Inferior parietal cortex (tissue), 1 donor: ENCODE results near the gene AIRE.
"Not testable (repeated sequence)": the region's sequence is repeated elsewhere in the genome, so short reads cannot be mapped to it uniquely, and the experiment has no call there.

ENCODE experiments used
- DNase-seq: peaks from one replicate; pipeline ENCODE4 v3.0.0-alpha.2; 2016; ENCODE audit errors: extremely low spot score

Gene AIRE

GRCh38 chr21:44267655-44268142, 18.0 kb upstream of the AIRE start:
- peak; percentile 5 for DNase-seq

- no peak for DNase-seq
These were observed 16.6 kb upstream of the AIRE start for GRCh38 chr21:44269090-44269489.

DNA sequence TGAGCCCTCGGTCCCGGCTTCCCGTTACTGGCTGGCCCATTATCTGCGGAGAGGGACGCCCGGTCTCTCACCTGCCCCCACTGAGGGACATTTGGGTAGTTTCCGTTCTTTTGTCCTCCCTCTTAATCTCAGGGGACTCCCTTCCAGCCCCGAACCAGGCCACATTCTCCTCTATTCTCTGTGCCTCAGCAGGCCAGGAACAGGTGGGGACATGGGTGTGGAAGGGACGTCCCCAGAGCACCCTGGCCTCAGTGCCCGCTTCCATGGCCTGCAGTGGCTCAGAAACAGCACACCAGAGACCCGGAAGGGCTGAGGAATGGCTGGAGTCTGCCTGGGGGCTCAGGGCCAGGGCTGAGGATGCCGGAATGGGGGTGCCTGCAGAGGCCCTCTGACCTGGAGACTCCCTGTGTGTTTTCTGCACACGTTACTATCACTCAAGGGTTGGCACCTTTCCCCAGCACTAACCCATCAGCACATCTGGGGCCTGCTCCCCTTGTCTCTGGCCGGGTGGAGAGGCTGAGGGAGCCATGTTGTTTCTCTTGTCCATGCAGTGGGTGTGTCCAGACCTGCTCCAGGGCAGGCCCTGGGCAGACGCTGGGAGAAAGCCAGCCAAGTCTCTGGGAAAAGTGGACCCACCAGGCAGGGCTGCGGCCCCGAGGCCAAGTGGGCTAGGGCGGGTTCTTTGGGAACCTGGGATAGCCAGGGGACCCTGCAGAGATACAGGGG, 14.0 kb upstream of the AIRE start:
- no peak for DNase-seq

- no peak for DNase-seq
These were observed 13.3 kb upstream of the AIRE start for GRCh38 chr21:44272284-44272858.

GRCh38 chr21:44273046-44273445, 12.6 kb upstream of the AIRE start:
- DNase-seq = no peak

- DNase-seq = no peak
These were observed 10.6 kb upstream of the AIRE start for GRCh38 chr21:44275041-44275440.

- no peak for DNase-seq
These were observed 6.1 kb upstream of the AIRE start for GRCh38 chr21:44279354-44280260.

DNA sequence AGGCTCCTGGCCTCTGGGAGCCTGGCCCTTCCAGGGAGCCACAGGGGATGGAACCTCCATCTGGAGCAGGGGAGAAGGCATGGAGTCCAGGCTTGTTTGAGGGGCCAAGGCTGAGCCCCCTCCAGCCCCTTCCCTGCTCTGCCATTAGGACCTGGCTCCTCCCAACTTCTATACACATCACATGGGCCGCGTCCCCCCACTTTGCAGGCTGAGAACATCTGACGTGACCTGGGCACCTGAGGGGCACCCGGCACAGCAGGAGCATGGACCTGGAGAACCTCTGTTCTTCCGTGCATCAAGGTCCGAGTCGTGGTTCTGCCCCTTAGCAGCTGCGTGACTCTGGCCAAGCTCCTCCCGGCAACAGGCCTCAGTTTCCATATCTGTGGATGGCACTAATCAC, 3.9 kb upstream of the AIRE start:
- no peak for DNase-seq

- no peak for DNase-seq
These were observed 3.3 kb upstream of the AIRE start for GRCh38 chr21:44282370-44282769.

- not testable (repeated sequence) for DNase-seq
These were observed 2.4 kb upstream of the AIRE start for GRCh38 chr21:44283211-44283785.

DNA sequence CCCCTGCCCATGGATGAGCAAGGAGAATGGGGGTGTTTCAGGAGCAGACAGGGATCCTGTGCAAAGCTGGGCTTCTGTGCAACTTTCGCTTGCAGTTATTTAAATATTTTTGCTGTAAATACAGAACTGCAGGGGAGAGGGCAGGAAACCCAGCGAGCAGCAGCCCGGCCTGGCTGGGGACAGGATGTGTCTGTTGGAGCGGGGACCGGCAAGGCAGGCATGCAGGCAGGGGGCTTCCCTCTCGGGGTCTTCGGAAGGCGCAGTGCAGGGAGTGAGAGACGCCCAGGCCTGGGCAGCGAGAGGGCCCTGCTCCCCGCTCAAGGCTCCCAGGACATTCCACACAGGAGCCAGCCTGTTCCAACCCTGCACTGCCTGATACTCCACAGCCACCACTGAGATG, 1.7 kb upstream of the AIRE start:
- no peak for DNase-seq

GRCh38 chr21:44286086-44286715, 525 bp downstream of the AIRE start:
- DNase-seq = no peak

GRCh38 chr21:44286716-44287632, 1.3 kb downstream of the AIRE start:
- DNase-seq = no peak

- no peak for DNase-seq
These were observed 2.8 kb downstream of the AIRE start for GRCh38 chr21:44288251-44289110.

DNA sequence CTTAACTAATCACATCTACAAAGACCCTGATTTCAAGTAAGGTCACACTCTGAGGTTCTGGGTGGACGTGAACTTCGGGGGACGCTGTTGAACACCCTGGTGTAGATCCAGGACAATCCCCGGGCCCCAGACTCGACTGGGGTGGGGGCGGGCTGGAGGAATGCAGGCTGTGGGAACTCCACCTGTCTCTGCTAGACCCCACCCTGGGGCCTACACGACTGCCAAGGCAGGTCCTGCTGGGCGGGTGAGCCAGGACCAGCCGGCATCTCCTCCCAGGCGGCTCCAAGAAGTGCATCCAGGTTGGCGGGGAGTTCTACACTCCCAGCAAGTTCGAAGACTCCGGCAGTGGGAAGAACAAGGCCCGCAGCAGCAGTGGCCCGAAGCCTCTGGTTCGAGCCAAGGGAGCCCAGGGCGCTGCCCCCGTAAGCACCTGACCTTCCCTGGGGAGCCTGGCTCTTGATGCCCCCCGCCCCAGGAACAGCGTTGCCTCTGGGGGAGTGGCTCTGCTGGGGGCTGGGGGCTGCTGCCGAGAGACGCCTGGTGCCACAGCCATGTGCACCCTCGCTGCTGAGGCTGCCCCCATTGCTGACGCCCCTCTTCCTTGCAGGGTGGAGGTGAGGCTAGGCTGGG, 3.8 kb downstream of the AIRE start:
- no peak for DNase-seq

GRCh38 chr21:44290327-44291077, 4.8 kb downstream of the AIRE start:
- DNase-seq = no peak

GRCh38 chr21:44291078-44291935, 5.6 kb downstream of the AIRE start:
- no peak for DNase-seq
